H1 (cell line): ENCODE data around the gene IFRD1. TPM values are rescaled to one million over a fixed set of nuclear protein-coding genes. Genes with fewer than 3 reads are reported as not detected.

ENCODE experiments used
- CTCF ChIA-PET: fragments of 300-600 bp; sonication (Branson Sonifier 250); formaldehyde crosslinking; loops from one replicate; lab custom pipeline; 2021; ENCODE audit not compliant: partially characterized antibody; lab: Charles Lee
- POLR2A ChIA-PET: fragments of 300-600 bp; sonication (Branson Sonifier 250); formaldehyde crosslinking; loops from one replicate; lab custom pipeline; 2021; ENCODE audit warnings: inconsistent platforms; ENCODE audit not compliant: partially characterized antibody; lab: Charles Lee
- DNase-seq, 2 experiments: peaks; one replicate each; pipeline versions ENCODE4 v3.0.0 to v3.0.0-alpha.2; 2010 to 2022; ENCODE audit warnings: low spot score in 2 of 2, low read depth in 1 of 2, mixed read lengths in 1 of 2
- FAIRE-seq: peaks from 2 replicates; lab custom pipeline; 2011; peaks lifted over from hg19 to GRCh38; lab: Jason Lieb, UNC
- H2AFZ ChIP-seq: 2 replicates; pipeline ENCODE4 v1.8.1; 2012; ENCODE audit warnings: low read length, inconsistent platforms
- H2AK5ac ChIP-seq: 2 replicates; pipeline ENCODE4 v1.6.1; 2013; ENCODE audit warnings: low read depth, low read length
- H2BK120ac ChIP-seq: replicated peaks from 2 replicates; pipeline ENCODE3; 2013; ENCODE audit warnings: low read depth, low read length, inconsistent platforms
- H2BK12ac ChIP-seq: 2 replicates; pipeline ENCODE4 v1.6.1; 2013; ENCODE audit warnings: low read depth, low read length
- H2BK15ac ChIP-seq: 2 replicates; pipeline ENCODE4 v1.6.1; 2013; ENCODE audit warnings: low read length
- H2BK20ac ChIP-seq: 2 replicates; pipeline ENCODE4 v1.6.1; 2013; ENCODE audit warnings: low read length
- H2BK5ac ChIP-seq: 2 replicates; pipeline ENCODE4 v1.6.1; 2013; ENCODE audit warnings: low read depth, low read length
- H3K14ac ChIP-seq: 2 replicates; pipeline ENCODE4 v1.6.1; 2013; ENCODE audit warnings: inconsistent platforms; ENCODE audit not compliant: insufficient read length
- H3K18ac ChIP-seq: 2 replicates; pipeline ENCODE4 v1.6.1; 2013; ENCODE audit warnings: low read length; ENCODE audit errors: extremely low read depth
- H3K23ac ChIP-seq: 2 replicates; pipeline ENCODE4 v1.6.1; 2013; ENCODE audit warnings: inconsistent platforms; ENCODE audit not compliant: insufficient read length
- H3K23me2 ChIP-seq: 2 replicates; pipeline ENCODE4 v1.6.1; 2013; ENCODE audit warnings: low read depth, low read length
- H3K27ac ChIP-seq: 2 replicates; pipeline ENCODE4 v1.6.1; 2011; ENCODE audit warnings: low read depth, low read length, inconsistent platforms
- H3K27me3 ChIP-seq, 4 experiments: replicated peaks in 1 of 4; 1 replicate in 1 of 4; 2 replicates in 3 of 4; pipeline versions ENCODE4 v1.6.1 to v1.8.1; 2011 to 2013; ENCODE audit warnings: low read length in 3 of 4, mild to moderate bottlenecking in 3 of 4, inconsistent platforms in 2 of 4, mixed read lengths in 2 of 4, moderate library complexity in 1 of 4; ENCODE audit not compliant: control insufficient read depth in 3 of 4, insufficient read depth in 3 of 4; ENCODE audit errors: extremely low read depth in 1 of 4
- H3K36me3 ChIP-seq, 4 experiments: 2 replicates each; pipeline versions ENCODE4 v1.6.1 to v1.8.1; 2011 to 2013; ENCODE audit warnings: mild to moderate bottlenecking in 4 of 4, low read length in 3 of 4, moderate library complexity in 2 of 4, control low read depth in 1 of 4, inconsistent platforms in 1 of 4; ENCODE audit not compliant: insufficient read depth in 4 of 4, control insufficient read depth in 2 of 4
- H3K4ac ChIP-seq: replicated peaks from 2 replicates; pipeline ENCODE3; 2013; ENCODE audit warnings: low read length, low read depth, mixed read lengths, inconsistent platforms; ENCODE audit not compliant: insufficient read length
- H3K4me1 ChIP-seq, 4 experiments: replicated peaks in 1 of 4; 1 replicate in 1 of 4; 2 replicates in 3 of 4; pipeline versions ENCODE4 v1.6.1 to v1.8.1; 2011 to 2013; ENCODE audit warnings: low read length in 3 of 4, inconsistent platforms in 2 of 4, mixed read lengths in 1 of 4; ENCODE audit not compliant: insufficient read depth in 4 of 4, control insufficient read depth in 3 of 4
- H3K4me2 ChIP-seq, 2 experiments: 2 replicates each; pipeline versions ENCODE4 v1.6.1 to v1.8.1; 2011 to 2013; ENCODE audit warnings: low read depth in 2 of 2, low read length in 2 of 2, control low read depth in 1 of 2, inconsistent platforms in 1 of 2, mild to moderate bottlenecking in 1 of 2; ENCODE audit not compliant: insufficient read depth in 1 of 2
- H3K4me3 ChIP-seq, 4 experiments: fragments of 200-600, 300-600 bp in 1 of 4; sonication (generic), shearing (Covaris generic), sonication (Bioruptor Twin) in 1 of 4; 2 replicates each; pipeline versions ENCODE4 v1.5.1 to v1.8.1; 2011 to 2016; ENCODE audit warnings: low read length in 4 of 4, low read depth in 3 of 4, control low read depth in 2 of 4, inconsistent platforms in 2 of 4, mild to moderate bottlenecking in 2 of 4, mixed read lengths in 1 of 4, moderate library complexity in 1 of 4; ENCODE audit not compliant: insufficient read depth in 2 of 4; ENCODE audit errors: extremely low read depth in 1 of 4
- H3K56ac ChIP-seq: replicated peaks from 2 replicates; pipeline ENCODE3; 2013; ENCODE audit warnings: low read depth, mild to moderate bottlenecking, mixed read lengths, low read length, inconsistent platforms; ENCODE audit not compliant: insufficient read length
- H3K79me1 ChIP-seq: 2 replicates; pipeline ENCODE4 v1.6.1; 2013; ENCODE audit warnings: low read depth, low read length, control low read depth
- H3K79me2 ChIP-seq, 2 experiments: 2 replicates each; pipeline versions ENCODE4 v1.6.1 to v1.8.1; 2012 to 2013; ENCODE audit warnings: low read length in 2 of 2, mild to moderate bottlenecking in 2 of 2, inconsistent platforms in 1 of 2; ENCODE audit not compliant: insufficient read depth in 2 of 2, control insufficient read depth in 1 of 2
- H3K9ac ChIP-seq, 4 experiments: replicated peaks in 1 of 4; 1 replicate in 1 of 4; 2 replicates in 3 of 4; pipeline versions ENCODE4 v1.6.1 to v1.8.1; 2011 to 2013; ENCODE audit warnings: low read depth in 3 of 4, low read length in 3 of 4, control low read depth in 2 of 4, mild to moderate bottlenecking in 2 of 4, moderate library complexity in 2 of 4, inconsistent platforms in 1 of 4; ENCODE audit errors: extremely low read depth in 1 of 4
- H3K9me3 ChIP-seq, 2 experiments: 2 replicates each; pipeline versions ENCODE4 v1.6.1 to v1.8.1; 2012 to 2013; ENCODE audit warnings: mild to moderate bottlenecking in 2 of 2, moderate library complexity in 2 of 2, control low read depth in 1 of 2, inconsistent platforms in 1 of 2, low read depth in 1 of 2, low read length in 1 of 2, mixed read lengths in 1 of 2; ENCODE audit not compliant: insufficient read depth in 2 of 2
- H4K20me1 ChIP-seq, 2 experiments: replicated peaks in 1 of 2; 2 replicates each; pipeline versions ENCODE3 to v1.8.1; 2011 to 2013; ENCODE audit warnings: inconsistent platforms in 2 of 2, low read length in 2 of 2, mild to moderate bottlenecking in 1 of 2; ENCODE audit not compliant: insufficient read depth in 2 of 2, control insufficient read depth in 1 of 2
- H4K5ac ChIP-seq: 2 replicates; pipeline ENCODE4 v1.6.1; 2013; ENCODE audit warnings: low read length, low read depth, mixed read lengths, inconsistent platforms; ENCODE audit not compliant: insufficient read length
- H4K8ac ChIP-seq: 2 replicates; pipeline ENCODE4 v1.8.0; 2013; ENCODE audit warnings: mild to moderate bottlenecking, moderate library complexity, low read length, inconsistent platforms; ENCODE audit not compliant: insufficient read depth; ENCODE audit errors: extremely low read depth
- H4K91ac ChIP-seq: replicated peaks from 2 replicates; pipeline ENCODE3; 2013; ENCODE audit warnings: low read length, mixed read lengths, inconsistent platforms; ENCODE audit not compliant: insufficient read length
- CEBPB ChIP-seq: IDR thresholded peaks from 2 replicates; pipeline ENCODE4 v1.6.1; 2012; ENCODE audit warnings: low read depth, low read length
- CHD1 ChIP-seq: IDR thresholded peaks from 2 replicates; pipeline ENCODE4 v1.6.1; 2012; ENCODE audit warnings: low read depth, low read length, improper control_type of control experiment
- NANOG ChIP-seq: IDR thresholded peaks from 2 replicates; pipeline ENCODE4 v1.6.1; 2011; ENCODE audit warnings: low read length, low read depth, mild to moderate bottlenecking, inconsistent platforms; ENCODE audit not compliant: insufficient read depth, poor library complexity, severe bottlenecking
- NRF1 ChIP-seq: IDR thresholded peaks from 2 replicates; pipeline ENCODE4 v1.6.1; 2011; ENCODE audit warnings: mild to moderate bottlenecking, low read depth, low read length, improper control_type of control experiment
- POLR2AphosphoS5 ChIP-seq: IDR thresholded peaks from 2 replicates; pipeline ENCODE4 v1.6.1; 2011; ENCODE audit warnings: low read depth, low read length
- RBBP5 ChIP-seq: IDR thresholded peaks from 2 replicates; pipeline ENCODE4 v1.7.1; 2012; ENCODE audit warnings: low read depth, mild to moderate bottlenecking, inconsistent platforms, low read length, moderate library complexity, borderline replicate concordance
- SIRT6 ChIP-seq: IDR thresholded peaks from one replicate; pipeline ENCODE4 v1.7.1; 2012; ENCODE audit warnings: low read length, inconsistent platforms
- SIX5 ChIP-seq: IDR thresholded peaks from 2 replicates; pipeline ENCODE4 v1.6.1; 2011; ENCODE audit warnings: mild to moderate bottlenecking, low read depth, low read length
- SP4 ChIP-seq: IDR thresholded peaks from 2 replicates; pipeline ENCODE4 v1.6.1; 2012; ENCODE audit warnings: low read length, inconsistent platforms
- TAF1 ChIP-seq: IDR thresholded peaks from 2 replicates; pipeline ENCODE4 v1.6.1; 2011; ENCODE audit warnings: mild to moderate bottlenecking, low read depth, low read length
- ZNF274 ChIP-seq: IDR thresholded peaks from 2 replicates; pipeline ENCODE4 v1.7.0; 2012; ENCODE audit warnings: low read length, borderline replicate concordance; ENCODE audit errors: extremely low read depth
- polyA plus RNA-seq, 7 experiments: library from polyadenylated mRNA; depleted of rRNA in 3 of 7; stranded (reverse) in 5 of 7; unstranded in 2 of 7; fragments of >200 nt in 5 of 7; fragments of 200-250 nt in 2 of 7; gene quantifications; 1 replicate in 5 of 7; 2 replicates in 1 of 7; 4 replicates in 1 of 7; pipeline versions ENCODE4 v1.2.1 to v1.2.3, GENCODE V29; 2011 to 2013; ENCODE audit warnings: missing spikeins in 2 of 7, mixed read lengths in 2 of 7
- total RNA-seq: library from RNA; stranded (reverse); fragmentation: NEBNext Ultra II Directional; extraction: Animal tissue kit (Norgen Biotek cat#: 25700); gene quantifications from 2 replicates; pipeline ENCODE4 v1.2.1, GENCODE V29; 2021
- TF ChIP-seq, protein P1 (sequence below), 3 experiments: IDR thresholded peaks; 1 replicate in 2 of 3; 2 replicates in 1 of 3; pipeline versions ENCODE4 v1.5.1 to v1.6.1; 2011; ENCODE audit warnings: low read length in 3 of 3, mild to moderate bottlenecking in 3 of 3, inconsistent platforms in 2 of 3, low read depth in 1 of 3, moderate library complexity in 1 of 3; ENCODE audit not compliant: insufficient read depth in 1 of 3; ENCODE audit errors: control extremely low read depth in 1 of 3

The IFRD1 gene
- total and polyA plus RNA-seq, 2 of the 8 experiments (the other 6 are each of a cell fraction or from before 2014, with no cell fraction given) = 23.0 to 50.4 TPM

DNA sequence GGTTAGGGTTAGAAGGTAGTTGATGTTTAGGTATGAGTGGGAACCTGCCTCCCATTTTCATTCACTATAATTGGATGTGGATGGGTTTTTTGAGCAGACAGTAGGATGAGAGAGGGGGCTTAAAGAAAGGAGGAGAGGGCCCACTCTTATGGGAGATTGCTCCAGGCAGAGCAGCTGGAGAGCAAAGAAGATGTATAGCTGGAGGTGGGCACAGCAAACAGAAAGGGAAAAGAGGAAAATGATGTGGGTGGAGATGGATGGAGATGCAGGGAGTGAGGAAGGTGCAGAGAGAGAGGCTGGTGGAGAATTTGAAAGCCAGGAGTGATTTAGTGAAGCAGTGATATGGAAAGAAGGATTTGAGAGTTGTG, 60.5 kb downstream of the IFRD1 start:
- no peak overlapping the region for H3K4me3 ChIP-seq
- H3K4ac ChIP-seq = no peak overlapping the region
- no peaks in the 10 kb centered on the region for H3K9me3 ChIP-seq
- no peak overlapping the region for H3K23ac ChIP-seq
- no peaks in the 10 kb centered on the region for H4K20me1 ChIP-seq
- POLR2A ChIA-PET = interaction anchor here (1.0 kb wide), 1 partner anchor 59 kb away, joined by 3 read pairs; no protein-coding TSS in a partner anchor
- no peak for FAIRE-seq
- H3K4me2 ChIP-seq = no peak overlapping the region
- H2BK12ac ChIP-seq = no peak overlapping the region
- CTCF ChIA-PET = interaction anchor here (0.5 to 2.7 kb wide), 6 partner anchors 7 to 770 kb away, joined by 3 to 16 read pairs (median 5); no protein-coding TSS in a partner anchor
- H4K91ac ChIP-seq = no peak overlapping the region
- no peak for DNase-seq
- no peaks in the 10 kb centered on the region for H3K79me2 ChIP-seq
- no peak overlapping the region for H2BK5ac ChIP-seq
- no peaks in the 10 kb centered on the region for H3K27me3 ChIP-seq
- no peak overlapping the region for H2AK5ac ChIP-seq
- no peak for TF ChIP-seq RBBP5
- TF ChIP-seq, protein P1, sequence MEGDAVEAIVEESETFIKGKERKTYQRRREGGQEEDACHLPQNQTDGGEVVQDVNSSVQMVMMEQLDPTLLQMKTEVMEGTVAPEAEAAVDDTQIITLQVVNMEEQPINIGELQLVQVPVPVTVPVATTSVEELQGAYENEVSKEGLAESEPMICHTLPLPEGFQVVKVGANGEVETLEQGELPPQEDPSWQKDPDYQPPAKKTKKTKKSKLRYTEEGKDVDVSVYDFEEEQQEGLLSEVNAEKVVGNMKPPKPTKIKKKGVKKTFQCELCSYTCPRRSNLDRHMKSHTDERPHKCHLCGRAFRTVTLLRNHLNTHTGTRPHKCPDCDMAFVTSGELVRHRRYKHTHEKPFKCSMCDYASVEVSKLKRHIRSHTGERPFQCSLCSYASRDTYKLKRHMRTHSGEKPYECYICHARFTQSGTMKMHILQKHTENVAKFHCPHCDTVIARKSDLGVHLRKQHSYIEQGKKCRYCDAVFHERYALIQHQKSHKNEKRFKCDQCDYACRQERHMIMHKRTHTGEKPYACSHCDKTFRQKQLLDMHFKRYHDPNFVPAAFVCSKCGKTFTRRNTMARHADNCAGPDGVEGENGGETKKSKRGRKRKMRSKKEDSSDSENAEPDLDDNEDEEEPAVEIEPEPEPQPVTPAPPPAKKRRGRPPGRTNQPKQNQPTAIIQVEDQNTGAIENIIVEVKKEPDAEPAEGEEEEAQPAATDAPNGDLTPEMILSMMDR (IDR thresholded peaks at IDR 0.05; ENCODE audit: control extremely low read depth in 1 of 3, insufficient read depth in 1 of 3, low read depth in 1 of 3, low read length in 3 of 3) = no peak
- no peak for TF ChIP-seq CHD1
- no peak for TF ChIP-seq SP4
- TF ChIP-seq TAF1 = no peak
- no peak for TF ChIP-seq SIRT6
- TF ChIP-seq NANOG = no peak
- TF ChIP-seq CEBPB = no peak
- TF ChIP-seq NRF1 = no peak
- no peak for TF ChIP-seq SIX5
- no peak for TF ChIP-seq ZNF274
- no peak for TF ChIP-seq POLR2AphosphoS5
- no peaks in the 10 kb centered on the region for H3K36me3 ChIP-seq
- no peak overlapping the region for H3K9ac ChIP-seq
- no peak overlapping the region for H4K8ac ChIP-seq
- no peak overlapping the region for H4K5ac ChIP-seq
- no peak overlapping the region for H3K14ac ChIP-seq
- H3K4me1 ChIP-seq = no peaks in the 10 kb centered on the region
- H3K79me1 ChIP-seq = no peaks in the 10 kb centered on the region
- H2BK15ac ChIP-seq = no peak overlapping the region
- no peak overlapping the region for H2BK120ac ChIP-seq
- H3K56ac ChIP-seq = no peak overlapping the region
- H2AFZ ChIP-seq = no peak overlapping the region
- no peak overlapping the region for H2BK20ac ChIP-seq
- H3K23me2 ChIP-seq = no peaks in the 10 kb centered on the region; the same call in 1 of the 2 replicates
- H3K18ac ChIP-seq = no peak overlapping the region
- no peak overlapping the region for H3K27ac ChIP-seq
